K562 (cell line): ENCODE data around the gene DNAJB1. TPM values are rescaled to one million over a fixed set of nuclear protein-coding genes. Genes with fewer than 3 reads are reported as not detected.

Experiments
- BRD4 ChIP-seq: fragments of 200-600 bp; sonication (generic); IDR thresholded peaks from 2 replicates; pipeline ENCODE4 v1.6.1; 2017; ENCODE audit warnings: inconsistent platforms
- CCNT2 ChIP-seq: IDR thresholded peaks from 2 replicates; pipeline ENCODE4 v1.6.1; 2011; ENCODE audit warnings: borderline replicate concordance, low read depth, mild to moderate bottlenecking, moderate library complexity, mixed read lengths, low read length; ENCODE audit not compliant: insufficient read length; ENCODE audit errors: extremely low read depth
- FOS ChIP-seq: IDR thresholded peaks from 3 replicates; pipeline ENCODE4 v1.6.1; 2011; ENCODE audit not compliant: insufficient read length; ENCODE audit errors: extremely low read depth
- FOXJ2 ChIP-seq: fragments of 200-800 bp; sonication (Bioruptor generic); IDR thresholded peaks from 2 replicates; pipeline ENCODE4 v1.6.1; 2016; ENCODE audit warnings: missing genetic modification characterization, missing compliant biosample characterization
- HEY1 ChIP-seq: fragments of 250-450 bp; sonication (Bioruptor Pico); IDR thresholded peaks from 2 replicates; pipeline ENCODE4 v1.5.0; 2020; ENCODE audit warnings: mild to moderate bottlenecking, moderate library complexity, borderline replicate concordance
- HMG20A ChIP-seq: fragments of 450-650 bp; formaldehyde crosslinking; conservative IDR thresholded peaks from 2 replicates; pipeline ENCODE4 v1.4.0; 2020; ENCODE audit warnings: mild to moderate bottlenecking, mixed read lengths
- ILF3 ChIP-seq: fragments of 450-650 bp; IDR thresholded peaks from 2 replicates; pipeline ENCODE4 v1.6.1; 2018; ENCODE audit warnings: antibody characterized with exemption, mild to moderate bottlenecking, moderate library complexity, borderline replicate concordance
- KDM4B ChIP-seq, 2 experiments: fragments of 450-650 bp in 1 of 2; sonication (generic) in 1 of 2; IDR thresholded peaks; 2 replicates each; pipeline ENCODE4 v1.6.1; 2016 to 2017; ENCODE audit warnings: borderline replicate concordance in 2 of 2, antibody characterized with exemption in 1 of 2, low read depth in 1 of 2, mild to moderate bottlenecking in 1 of 2
- MEF2A ChIP-seq: IDR thresholded peaks from 2 replicates; pipeline ENCODE4 v1.6.1; 2011; ENCODE audit warnings: low read depth, mild to moderate bottlenecking, low read length, moderate library complexity; ENCODE audit not compliant: control insufficient read depth
- PRMT5 ChIP-seq: sonication (generic); formaldehyde crosslinking; IDR thresholded peaks from 2 replicates; pipeline ENCODE4 v1.5.0; 2020; ENCODE audit warnings: missing genetic modification reagents
- RAD21 ChIP-seq, 2 experiments: fragments of 250-450 bp in 1 of 2; fragments of 450-650 bp in 1 of 2; sonication (Bioruptor Pico) in 1 of 2; formaldehyde crosslinking in 1 of 2; IDR thresholded peaks in 1 of 2; conservative IDR thresholded peaks in 1 of 2; 2 replicates each; pipeline versions ENCODE4 v1.4.0 to v1.8.0; 2020 to 2022; ENCODE audit warnings: mild to moderate bottlenecking in 2 of 2, moderate library complexity in 1 of 2
- RBBP5 ChIP-seq: fragments of 200-600 bp; sonication (generic); IDR thresholded peaks from 2 replicates; pipeline ENCODE4 v1.6.1; 2012; ENCODE audit warnings: borderline replicate concordance, mild to moderate bottlenecking, low read length, control low read depth, inconsistent platforms; ENCODE audit not compliant: insufficient read depth, poor library complexity, severe bottlenecking
- RUNX1 ChIP-seq: sonication (generic); IDR thresholded peaks from 2 replicates; pipeline ENCODE4 v1.6.1; 2016; ENCODE audit warnings: antibody characterized with exemption, low read depth
- TEAD1 ChIP-seq, 2 experiments: fragments of 450-650 bp in 1 of 2; sonication (generic) in 1 of 2; formaldehyde crosslinking; IDR thresholded peaks; 2 replicates each; pipeline versions ENCODE4 v1.4.0 to v1.8.0; 2020 to 2022; ENCODE audit warnings: mild to moderate bottlenecking in 2 of 2, missing genetic modification reagents in 1 of 2
- TSC22D4 ChIP-seq: fragments of 450-650 bp; IDR thresholded peaks from 2 replicates; pipeline ENCODE4 v1.6.1; 2016; ENCODE audit warnings: missing genetic modification characterization, missing biosample characterization, control low read depth
- XRCC3 ChIP-seq: fragments of 450-650 bp; IDR thresholded peaks from 2 replicates; pipeline ENCODE4 v1.6.1; 2017; ENCODE audit warnings: mild to moderate bottlenecking, moderate library complexity
- ZBTB17 ChIP-seq: fragments of 450-650 bp; formaldehyde crosslinking; IDR thresholded peaks from 2 replicates; pipeline ENCODE4 v1.4.0; 2020; ENCODE audit warnings: mild to moderate bottlenecking
- ZFP36 ChIP-seq: fragments of 150-350 bp; IDR thresholded peaks from 2 replicates; pipeline ENCODE4 v1.6.1; 2018; ENCODE audit warnings: low read length, low read depth; ENCODE audit not compliant: partially characterized antibody
- ZFPM2 ChIP-seq: fragments of 250-450 bp; sonication (Bioruptor Pico); IDR thresholded peaks from 2 replicates; pipeline ENCODE4 v1.5.1; 2022; ENCODE audit warnings: mild to moderate bottlenecking
- ZNF561 ChIP-seq: fragments of 450-650 bp; formaldehyde crosslinking; conservative IDR thresholded peaks from 2 replicates; pipeline ENCODE4 v1.4.0; 2020; ENCODE audit warnings: mild to moderate bottlenecking, moderate library complexity
- ZNF57 ChIP-seq: fragments of 450-650 bp; formaldehyde crosslinking; IDR thresholded peaks from 2 replicates; pipeline ENCODE4 v1.4.0; 2020; ENCODE audit warnings: mild to moderate bottlenecking, moderate library complexity
- ZNF707 ChIP-seq: fragments of 250-450 bp; sonication (Bioruptor Pico); conservative IDR thresholded peaks from 2 replicates; pipeline ENCODE4 v1.8.0; 2022; ENCODE audit warnings: inconsistent platforms, mild to moderate bottlenecking, moderate library complexity
- polyA plus RNA-seq, 8 experiments: library from polyadenylated mRNA; depleted of rRNA in 4 of 8; stranded (reverse) in 5 of 8; unstranded in 3 of 8; fragments of >200 nt; fragmentation: Nextera tagmentation in 2 of 8; fragmentation: Illumina TruSeq in 1 of 8; extraction: Ambion mirVana in 2 of 8; extraction: Trizol in 1 of 8; gene quantifications; 2 replicates each; pipeline versions ENCODE4 v1.2.1 to v1.2.3, GENCODE V29; 2011 to 2014; ENCODE audit warnings: inconsistent platforms in 1 of 8, missing spikeins in 1 of 8
- total RNA-seq, 7 experiments: library from RNA; depleted of rRNA in 6 of 7; stranded (reverse); fragments of >200 nt in 6 of 7; fragmentation: Illumina TruSeq in 2 of 7; extraction: Trizol in 2 of 7; gene quantifications; 2 replicates each; pipeline versions ENCODE4 v1.2.1 to v1.2.3, GENCODE V29; 2011 to 2021; ENCODE audit warnings: low replicate concordance in 1 of 7
- TF ChIP-seq, protein P1 (sequence below): fragments of 250-450 bp; sonication (Bioruptor Pico); IDR thresholded peaks from 2 replicates; pipeline ENCODE4 v1.4.0; 2020; ENCODE audit warnings: mild to moderate bottlenecking, moderate library complexity
- TF ChIP-seq, protein P2 (sequence below): sonication (generic); formaldehyde crosslinking; IDR thresholded peaks from 2 replicates; pipeline ENCODE4 v1.8.1; 2022; ENCODE audit warnings: missing genetic modification reagents

Gene DNAJB1
- total and polyA plus RNA-seq, 9 of the 15 experiments (the other 6 are each of a cell fraction or from before 2014, with no cell fraction given) = 13.2 to 113 (median 62.1) TPM

DNA sequence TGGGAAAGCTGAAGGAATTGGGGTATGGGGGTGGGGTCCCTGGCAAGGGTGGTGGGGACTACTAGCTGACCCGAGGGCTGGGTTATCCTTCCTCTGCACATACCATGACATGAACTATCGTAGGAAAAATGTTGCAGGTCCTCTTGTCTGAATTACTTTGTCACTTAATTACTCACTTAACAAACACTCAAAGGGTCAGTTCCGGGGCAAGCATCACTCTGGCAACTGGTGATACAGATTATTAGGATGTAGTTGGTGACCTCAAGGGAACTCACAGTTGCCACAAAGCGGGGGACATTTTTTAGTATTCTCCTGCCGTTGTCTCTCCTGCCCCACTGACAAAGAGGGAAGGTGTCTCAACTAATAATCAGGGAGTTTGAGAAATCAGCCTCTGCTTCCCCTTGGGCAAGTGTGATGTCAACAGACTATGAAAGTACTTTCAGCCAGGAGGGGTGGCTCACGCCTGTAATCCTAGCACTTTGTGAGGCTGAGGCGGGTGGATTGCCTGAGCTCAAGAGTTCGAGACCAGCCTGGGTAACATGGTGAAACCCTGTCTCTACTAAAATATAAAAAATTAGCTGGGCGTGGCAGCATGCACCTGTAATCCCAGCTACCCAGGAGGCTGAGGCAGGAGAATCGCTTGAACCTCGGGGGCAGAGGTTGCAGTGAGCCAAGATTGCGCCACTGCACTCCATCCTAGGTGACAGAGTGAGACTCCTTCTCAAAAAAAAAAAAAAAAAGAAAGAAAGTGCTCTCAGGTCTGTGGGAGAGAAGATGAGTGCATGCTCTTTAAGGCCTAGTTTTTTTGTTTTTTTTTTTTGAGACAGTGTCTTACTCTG is 10.3 kb downstream of the DNAJB1 start (continued):
- TF ChIP-seq, protein P1, sequence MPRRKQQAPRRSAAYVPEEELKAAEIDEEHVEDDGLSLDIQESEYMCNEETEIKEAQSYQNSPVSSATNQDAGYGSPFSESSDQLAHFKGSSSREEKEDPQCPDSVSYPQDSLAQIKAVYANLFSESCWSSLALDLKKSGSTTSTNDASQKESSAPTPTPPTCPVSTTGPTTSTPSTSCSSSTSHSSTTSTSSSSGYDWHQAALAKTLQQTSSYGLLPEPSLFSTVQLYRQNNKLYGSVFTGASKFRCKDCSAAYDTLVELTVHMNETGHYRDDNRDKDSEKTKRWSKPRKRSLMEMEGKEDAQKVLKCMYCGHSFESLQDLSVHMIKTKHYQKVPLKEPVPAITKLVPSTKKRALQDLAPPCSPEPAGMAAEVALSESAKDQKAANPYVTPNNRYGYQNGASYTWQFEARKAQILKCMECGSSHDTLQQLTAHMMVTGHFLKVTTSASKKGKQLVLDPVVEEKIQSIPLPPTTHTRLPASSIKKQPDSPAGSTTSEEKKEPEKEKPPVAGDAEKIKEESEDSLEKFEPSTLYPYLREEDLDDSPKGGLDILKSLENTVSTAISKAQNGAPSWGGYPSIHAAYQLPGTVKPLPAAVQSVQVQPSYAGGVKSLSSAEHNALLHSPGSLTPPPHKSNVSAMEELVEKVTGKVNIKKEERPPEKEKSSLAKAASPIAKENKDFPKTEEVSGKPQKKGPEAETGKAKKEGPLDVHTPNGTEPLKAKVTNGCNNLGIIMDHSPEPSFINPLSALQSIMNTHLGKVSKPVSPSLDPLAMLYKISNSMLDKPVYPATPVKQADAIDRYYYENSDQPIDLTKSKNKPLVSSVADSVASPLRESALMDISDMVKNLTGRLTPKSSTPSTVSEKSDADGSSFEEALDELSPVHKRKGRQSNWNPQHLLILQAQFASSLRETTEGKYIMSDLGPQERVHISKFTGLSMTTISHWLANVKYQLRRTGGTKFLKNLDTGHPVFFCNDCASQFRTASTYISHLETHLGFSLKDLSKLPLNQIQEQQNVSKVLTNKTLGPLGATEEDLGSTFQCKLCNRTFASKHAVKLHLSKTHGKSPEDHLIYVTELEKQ (CRISPR knock-in tag) = no peak
- TF ChIP-seq, protein P2, sequence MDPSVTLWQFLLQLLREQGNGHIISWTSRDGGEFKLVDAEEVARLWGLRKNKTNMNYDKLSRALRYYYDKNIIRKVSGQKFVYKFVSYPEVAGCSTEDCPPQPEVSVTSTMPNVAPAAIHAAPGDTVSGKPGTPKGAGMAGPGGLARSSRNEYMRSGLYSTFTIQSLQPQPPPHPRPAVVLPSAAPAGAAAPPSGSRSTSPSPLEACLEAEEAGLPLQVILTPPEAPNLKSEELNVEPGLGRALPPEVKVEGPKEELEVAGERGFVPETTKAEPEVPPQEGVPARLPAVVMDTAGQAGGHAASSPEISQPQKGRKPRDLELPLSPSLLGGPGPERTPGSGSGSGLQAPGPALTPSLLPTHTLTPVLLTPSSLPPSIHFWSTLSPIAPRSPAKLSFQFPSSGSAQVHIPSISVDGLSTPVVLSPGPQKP (CRISPR knock-in tag) = no peak
- TF ChIP-seq MEF2A (no peak), XRCC3 (no peak), TSC22D4 (tag) (no peak), ILF3 (no peak), ZNF561 (no peak), ZBTB17 (CRISPR knock-in tag) (no peak), HMG20A (CRISPR knock-in tag) (no peak), FOS (no peak), ZFPM2 (CRISPR knock-in tag) (no peak), PRMT5 (no peak), BRD4 (no peak), ZFP36 (no peak), RBBP5 (no peak), RUNX1 (no peak), ZNF57 (CRISPR knock-in tag) (no peak), CCNT2 (no peak), TEAD1 (CRISPR knock-in tag; IDR thresholded peaks at IDR 0.05) (0 out of 4 replicates have a peak, but pooled peaks of 1 of the 2 experiments have one; percentile 28), FOXJ2 (no peak), KDM4B (IDR thresholded peaks at IDR 0.05; ENCODE audit: borderline replicate concordance in 2 of 2, low read depth in 1 of 2) (no peak), RAD21 (CRISPR knock-in tag; conservative IDR thresholded peaks at IDR 0.05 in 1 of 2, IDR thresholded peaks at IDR 0.05 in 1 of 2) (no peak), HEY1 (CRISPR knock-in tag) (no peak), ZNF707 (CRISPR knock-in tag) (no peak)
